Ascending aorta (tissue), 2 donors: Measurements from ENCODE around the gene RAB42. TPM values are rescaled to one million over a fixed set of nuclear protein-coding genes. Genes with fewer than 3 reads are reported as not detected.
A peak's percentile ranks its signal among the peaks of the same experiment; 100 is the strongest.
"Not testable (repeated sequence)": the region's sequence is repeated elsewhere in the genome, so short reads cannot be mapped to it uniquely, and the experiment has no call there.

Source experiments
- DNase-seq, 2 donors: peaks; one replicate each; pipeline ENCODE4 v3.0.0-alpha.2; 2019; ENCODE audit warnings: low spot score in 2 of 2
- H3K27ac ChIP-seq, 2 donors: fragments of 200-600 bp; sonication (generic); one replicate each; pipeline ENCODE4 v1.5.1; 2016 to 2017; ENCODE audit warnings: mild to moderate bottlenecking in 1 of 2
- H3K27me3 ChIP-seq: fragments of 200-600 bp; sonication (generic); one replicate; pipeline ENCODE4 v1.5.1; 2017
- H3K36me3 ChIP-seq, 2 donors: fragments of 200-600 bp; sonication (generic); one replicate each; pipeline ENCODE4 v1.5.1; 2016
- H3K4me1 ChIP-seq, 2 donors: fragments of 200-600 bp; sonication (generic); one replicate each; pipeline ENCODE4 v1.5.1; 2016 to 2017; ENCODE audit warnings: mild to moderate bottlenecking in 1 of 2
- H3K4me3 ChIP-seq, 2 donors: fragments of 200-600 bp; sonication (generic); one replicate each; pipeline ENCODE4 v1.5.1; 2016 to 2017; ENCODE audit warnings: mild to moderate bottlenecking in 1 of 2
- H3K9me3 ChIP-seq, 2 donors: fragments of 200-600 bp; sonication (generic); one replicate each; pipeline ENCODE4 v1.5.1; 2016
- CTCF ChIP-seq, 3 experiments: fragments of 200-600 bp in 2 of 3; fragments of 450-650 bp in 1 of 3; sonication (generic) in 2 of 3; IDR thresholded peaks; one replicate each; pipeline ENCODE4 v1.5.1; 2016 to 2019; ENCODE audit warnings: antibody characterized with exemption in 3 of 3, mild to moderate bottlenecking in 1 of 3, moderate library complexity in 1 of 3
- intact Hi-C: fragments of 100-400 bp; cut with DNase I; formaldehyde crosslinking; loops from one replicate; pipeline ENCODE4 v1.15.1; 2023
- total RNA-seq: library from RNA; depleted of rRNA; stranded (reverse); fragments of >200 nt; gene quantifications from one replicate; pipeline ENCODE4 v1.1.0, GENCODE V29; 2016

RAB42 gene
- total RNA-seq, 1 donor from 2014 or later: not detected

GRCh38 chr1:28580722-28581530, 11.1 kb upstream of the RAB42 start:
- peak overlapping the region; percentile 77 to 86 for H3K4me3 ChIP-seq
- peaks cover 8 to 14% of the 10 kb centered on the region in 2 donors for H3K4me1 ChIP-seq
- intact Hi-C loops: loop anchor here (1.0 to 5.0 kb wide), 5 partner anchors 28 to 324 kb away; partner anchors contain the start of genes SESN2, TAF12 and TRNAU1AP
- H3K27me3 ChIP-seq: no peaks in the 10 kb centered on the region
- no peak for TF ChIP-seq CTCF (IDR thresholded peaks at IDR 0.05)
- DNase-seq: no peak
- H3K9me3 ChIP-seq: no peaks in the 10 kb centered on the region
- peak overlapping the region; percentile 91 to 92 for H3K27ac ChIP-seq
- H3K36me3 ChIP-seq: peaks cover 32 to 40% of the 10 kb centered on the region in 2 donors

GRCh38 chr1:28581531-28582247, 10.4 kb upstream of the RAB42 start:
- Histone ChIP-seq H3K27ac (peak overlapping the region; percentile 91 to 92), H3K9me3 (no peaks in the 10 kb centered on the region), H3K4me3 (peak overlapping the region; percentile 77 to 86), H3K27me3 (no peaks in the 10 kb centered on the region), H3K4me1 (peaks cover 8 to 14% of the 10 kb centered on the region in 2 donors), H3K36me3 (peaks cover 28 to 36% of the 10 kb centered on the region in 2 donors)
- DNase-seq: peak; percentile 85 to 97
- TF ChIP-seq CTCF (IDR thresholded peaks at IDR 0.05): peak in 1 of 3 experiments; percentile 35
- intact Hi-C loops: loop anchor here (1.0 to 5.0 kb wide), 5 partner anchors 28 to 324 kb away; partner anchors contain the start of genes SESN2, TAF12 and TRNAU1AP

GRCh38 chr1:28582248-28582615, 9.8 kb upstream of the RAB42 start:
- Histone ChIP-seq H3K4me1 (peaks cover 8 to 14% of the 10 kb centered on the region in 2 donors), H3K9me3 (no peaks in the 10 kb centered on the region), H3K27me3 (no peaks in the 10 kb centered on the region), H3K4me3 (peak overlapping the region; percentile 77 to 86), H3K27ac (peak overlapping the region; percentile 91 to 92), H3K36me3 (peaks cover 26 to 31% of the 10 kb centered on the region in 2 donors)
- DNase-seq: no peak
- intact Hi-C loops: loop anchor here (5.0 kb wide), 1 partner anchor 325 kb away; the partner anchor contains the start of gene SESN2
- no peak for TF ChIP-seq CTCF (IDR thresholded peaks at IDR 0.05)

- H3K36me3 ChIP-seq, H3K9me3 ChIP-seq, H3K4me3 ChIP-seq, DNase-seq, H3K4me1 ChIP-seq, H3K27me3 ChIP-seq, intact Hi-C loops, H3K27ac ChIP-seq: not testable (repeated sequence)
Measured at GRCh38 chr1:28586585-28587391, 5.3 kb upstream of the RAB42 start.

- peaks cover 0 to 6% of the 10 kb centered on the region in 2 donors for H3K4me1 ChIP-seq
- TF ChIP-seq CTCF (IDR thresholded peaks at IDR 0.05): no peak
- intact Hi-C loops: no loop called here
- peak overlapping the region; percentile 68 to 76 for H3K4me3 ChIP-seq
- no peaks in the 10 kb centered on the region for H3K36me3 ChIP-seq
- H3K27ac ChIP-seq: no peak overlapping the region
- no peaks in the 10 kb centered on the region for H3K9me3 ChIP-seq
- no peaks in the 10 kb centered on the region for H3K27me3 ChIP-seq
- DNase-seq: no peak
Measured at GRCh38 chr1:28592321-28593071, 431 bp downstream of the RAB42 start.

GRCh38 chr1:28593988-28594356, 1.9 kb downstream of the RAB42 start:
- H3K27ac ChIP-seq, H3K4me3 ChIP-seq, H3K9me3 ChIP-seq, H3K27me3 ChIP-seq, H3K36me3 ChIP-seq, intact Hi-C loops, DNase-seq, H3K4me1 ChIP-seq: not testable (repeated sequence)

GRCh38 chr1:28594686-28595411, 2.8 kb downstream of the RAB42 start:
- H3K4me1 ChIP-seq, DNase-seq, H3K27me3 ChIP-seq, intact Hi-C loops, H3K36me3 ChIP-seq, H3K9me3 ChIP-seq, H3K4me3 ChIP-seq: not testable (repeated sequence)
- H3K27ac ChIP-seq: peak overlapping the region in 1 of 2 donors; percentile 18
